ENCODE data around the gene OR6S1. TPM values are rescaled to one million over a fixed set of nuclear protein-coding genes. Genes with fewer than 3 reads are reported as not detected.
"Not testable (repeated sequence)": the region's sequence is repeated elsewhere in the genome, so short reads cannot be mapped to it uniquely, and the experiment has no call there.

The OR6S1 gene
- total RNA-seq, 1 donor from 2014 or later: not detected

DNA sequence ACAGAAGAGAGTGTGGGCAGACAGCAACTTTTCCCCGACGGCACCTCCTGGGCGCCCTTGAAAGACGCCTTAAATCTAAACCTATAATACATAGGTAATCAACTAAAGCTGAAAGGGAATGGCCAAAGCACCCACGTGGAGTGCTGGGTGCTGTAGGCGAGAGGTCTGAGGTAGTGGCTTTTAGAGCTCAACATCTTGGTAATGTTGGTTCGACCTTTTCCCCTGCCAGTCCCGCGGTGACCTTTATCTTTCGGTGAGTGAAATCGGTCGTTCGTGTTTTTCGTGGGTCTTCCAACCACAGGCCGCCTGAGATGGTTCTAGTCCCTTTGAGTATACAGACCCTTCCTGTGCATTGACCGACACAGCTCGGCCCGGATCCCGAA lies 9.1 kb downstream of the OR6S1 start:
- no peak for DNase-seq (ENCODE audit: extremely low read depth, low read depth, low spot score)

GRCh38 chr14:20631880-20632389 lies 9.6 kb downstream of the OR6S1 start:
- no peak for DNase-seq (ENCODE audit: extremely low read depth, low read depth, low spot score)

DNA sequence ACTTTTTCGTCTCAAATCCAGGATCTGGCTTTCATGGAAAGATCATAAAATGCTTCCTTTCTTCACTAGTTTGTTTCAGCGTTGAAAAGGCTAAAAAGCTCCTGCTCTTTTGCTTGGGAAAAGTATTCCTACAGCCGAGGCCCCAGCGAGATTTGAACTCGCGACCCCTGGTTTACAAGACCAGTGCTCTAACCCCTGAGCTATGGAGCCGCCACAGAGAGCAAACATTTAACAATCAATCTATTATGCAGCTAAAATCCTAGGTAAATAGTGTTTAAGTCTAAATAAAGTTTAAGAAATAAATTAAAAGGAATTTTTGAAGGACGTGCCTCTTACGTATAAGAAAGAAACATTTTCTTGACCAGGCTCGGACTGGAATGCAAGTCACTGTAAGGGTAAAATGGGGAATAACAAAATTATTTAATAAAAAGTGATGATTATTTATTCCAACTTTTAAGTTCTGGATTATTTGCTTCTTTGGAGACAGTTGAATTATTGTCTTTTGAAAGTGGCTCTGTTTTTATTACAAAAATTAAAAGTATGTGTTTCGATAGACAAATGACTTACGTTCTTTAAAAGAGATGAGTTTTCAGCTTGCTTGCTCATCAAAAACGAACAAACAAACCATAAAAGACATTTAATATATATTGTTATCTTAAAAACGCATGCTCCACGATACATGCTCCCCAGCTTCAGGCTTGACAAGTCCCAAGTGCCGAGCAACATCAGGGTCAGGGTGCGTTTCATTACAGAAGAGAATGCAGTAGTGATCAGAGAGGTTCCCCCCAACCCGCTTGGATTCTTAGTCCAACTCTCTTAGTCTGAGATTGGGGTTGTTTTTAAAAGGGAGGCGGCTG lies 10.2 kb downstream of the OR6S1 start:
- no peak for DNase-seq (ENCODE audit: extremely low read depth, low read depth, low spot score)

GRCh38 chr14:20630340-20631022 lies 11.0 kb downstream of the OR6S1 start:
- DNase-seq (ENCODE audit: extremely low read depth, low read depth, low spot score): no peak

- no peak for DNase-seq (ENCODE audit: extremely low read depth, low read depth, low spot score)
Observed at GRCh38 chr14:20628063-20628854, 13.2 kb downstream of the OR6S1 start.

DNA sequence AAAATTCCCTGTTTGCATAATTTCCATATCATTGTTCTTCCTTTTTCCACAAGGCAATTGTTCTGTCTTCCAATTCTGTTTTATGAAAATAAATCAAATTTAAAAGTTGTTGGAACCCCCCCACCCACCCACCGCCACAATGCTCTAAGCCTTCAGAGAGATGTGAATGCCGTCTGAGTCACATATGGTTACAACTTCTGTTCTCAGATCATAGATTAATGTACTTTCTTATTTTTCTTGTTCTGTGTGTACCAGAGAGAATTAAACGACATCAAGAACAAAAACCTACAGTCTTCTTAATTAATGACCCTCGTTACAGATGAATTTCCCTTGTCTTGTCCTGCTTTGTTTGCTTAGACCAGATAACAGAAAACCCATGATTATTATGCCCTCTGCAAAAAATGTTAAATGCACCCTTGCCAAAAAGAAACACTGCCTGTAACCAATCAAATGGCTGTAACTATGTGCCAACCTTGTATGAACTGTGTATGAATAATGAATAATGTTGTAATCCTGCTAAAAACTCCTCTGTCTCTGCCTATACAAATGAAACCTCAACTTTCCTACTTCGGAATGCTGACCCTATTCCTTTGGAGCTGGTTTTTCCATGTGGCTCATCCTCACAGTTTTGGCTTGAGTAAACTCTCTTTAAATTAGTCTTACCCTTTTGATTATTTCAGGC lies 14.0 kb downstream of the OR6S1 start:
- no peak for DNase-seq (ENCODE audit: extremely low read depth, low read depth, low spot score)

DNA sequence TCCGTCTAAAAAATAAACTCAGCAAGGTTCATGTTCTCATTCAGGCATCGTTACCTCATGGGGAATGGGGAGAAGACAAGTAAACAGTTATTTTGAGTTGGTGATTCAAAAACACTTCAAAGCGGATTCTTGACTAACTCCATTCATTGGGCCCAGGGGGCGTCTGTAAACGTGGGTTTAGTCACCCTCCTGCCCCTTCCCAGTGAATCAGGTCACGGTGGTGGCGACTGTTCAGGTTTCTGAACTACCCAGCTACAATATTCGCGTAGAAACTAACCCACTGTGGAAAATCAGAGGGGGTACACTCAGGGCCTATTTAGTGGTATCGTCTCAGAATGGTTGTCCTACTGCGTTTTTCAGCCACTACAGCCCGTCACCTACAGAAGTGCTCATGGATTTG lies 15.2 kb downstream of the OR6S1 start:
- no peak for DNase-seq (ENCODE audit: extremely low read depth, low read depth, low spot score)

DNA sequence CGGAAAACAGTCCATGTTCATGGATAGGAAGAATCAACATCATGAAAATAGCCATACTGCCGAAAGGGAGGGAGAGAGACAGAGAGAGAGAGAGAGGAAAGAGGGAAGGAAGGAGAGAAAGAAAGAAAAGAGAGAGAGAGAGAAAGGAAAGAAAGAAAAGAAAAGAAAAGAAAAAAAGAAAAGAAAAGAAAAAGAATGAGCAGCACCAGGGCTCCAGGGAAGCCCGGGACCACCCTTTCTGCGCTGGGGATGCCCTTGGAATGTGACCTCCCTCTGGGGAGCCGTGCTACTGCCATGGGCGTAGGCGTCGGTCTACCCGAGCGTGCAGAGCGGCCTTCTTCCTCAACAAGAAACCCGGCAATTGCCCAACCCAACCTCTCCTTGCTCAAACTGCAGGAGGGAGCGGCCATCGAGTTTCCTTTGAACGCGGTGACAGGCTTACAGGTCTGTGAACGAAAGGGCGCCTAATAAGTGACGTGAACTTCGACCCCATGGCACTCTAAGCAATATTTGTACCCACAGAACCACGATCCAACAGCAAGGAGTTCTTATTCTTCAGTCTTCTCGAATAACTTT lies 16.9 kb downstream of the OR6S1 start:
- no peak for DNase-seq (ENCODE audit: extremely low read depth, low read depth, low spot score)

DNA sequence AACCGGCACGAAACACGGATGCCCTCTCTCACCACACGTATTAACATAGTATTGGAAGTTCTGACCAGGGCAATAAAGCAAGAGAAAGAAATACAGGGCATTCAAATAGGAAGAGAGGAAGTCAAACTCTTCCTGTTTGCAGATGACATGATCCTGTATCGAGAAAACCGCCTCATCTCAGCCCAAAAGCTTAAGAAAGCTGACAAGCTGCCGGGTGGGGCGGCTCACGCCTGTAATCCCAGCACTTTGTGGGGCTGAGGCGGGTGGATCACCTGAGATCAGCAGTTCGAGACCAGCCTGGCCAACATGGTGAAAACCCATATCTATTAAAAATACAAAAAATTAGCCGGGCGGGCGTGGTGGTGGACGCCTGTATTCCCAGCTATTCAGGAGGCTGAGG lies 17.7 kb downstream of the OR6S1 start:
- no peak for DNase-seq (ENCODE audit: extremely low read depth, low read depth, low spot score)

- DNase-seq (ENCODE audit: extremely low read depth, low read depth, low spot score): no peak
Observed at GRCh38 chr14:20622816-20623291, 18.6 kb downstream of the OR6S1 start.

- no peak for DNase-seq (ENCODE audit: extremely low read depth, low read depth, low spot score)
Observed at GRCh38 chr14:20620798-20621478, 20.6 kb downstream of the OR6S1 start.

GRCh38 chr14:20619688-20620087 lies 21.8 kb downstream of the OR6S1 start:
- DNase-seq (ENCODE audit: extremely low read depth, low read depth, low spot score): not testable (repeated sequence)

- no peak for DNase-seq (ENCODE audit: extremely low read depth, low read depth, low spot score)
Observed at GRCh38 chr14:20618271-20618749, 23.2 kb downstream of the OR6S1 start.

GRCh38 chr14:20617138-20618003 lies 24.1 kb downstream of the OR6S1 start:
- DNase-seq (ENCODE audit: extremely low read depth, low read depth, low spot score): no peak

- DNase-seq (ENCODE audit: extremely low read depth, low read depth, low spot score): no peak
Observed at GRCh38 chr14:20615996-20616395, 25.5 kb downstream of the OR6S1 start.

- DNase-seq (ENCODE audit: extremely low read depth, low read depth, low spot score): no peak
Observed at GRCh38 chr14:20614038-20614840, 27.3 kb downstream of the OR6S1 start.

All from glomerular endothelial cell (primary cell).